HCT116 (cell line): ENCODE data around the gene LIN9. TPM values are rescaled to one million over a fixed set of nuclear protein-coding genes. Genes with fewer than 3 reads are reported as not detected.

Experiments used
- ATAC-seq: fragments of 200-7000 bp; cut with Tn5 transposase; 2 replicates; pipeline ENCODE4 v1.9.1; 2020; ENCODE audit warnings: mild to moderate bottlenecking, moderate library complexity
- BruUV-seq: library from RNA; stranded (reverse); fragments of 400-500 nt; replicated peaks from 2 replicates; lab custom pipeline; 2021; lab: Mats Ljungman, UMichigan
- CTCF ChIA-PET: fragments of 300-600 bp; sonication (Branson Sonifier 250); formaldehyde crosslinking; loops from one replicate; lab custom pipeline; 2021; ENCODE audit warnings: antibody characterized with exemption; lab: Charles Lee
- POLR2A ChIA-PET: fragments of 300-600, 350-600 bp; sonication (Branson Sonifier 250); formaldehyde crosslinking; loops from one replicate; lab custom pipeline; 2021; ENCODE audit warnings: antibody characterized with exemption; lab: Charles Lee
- RAD21 ChIA-PET, 2 experiments: fragments of 300-600 bp; sonication (Branson Sonifier 250); formaldehyde crosslinking; loops; one replicate each; lab custom pipeline; 2023; ENCODE audit warnings: low total read pairs in 2 of 2; ENCODE audit not compliant: uncharacterized antibody in 2 of 2, unreplicated experiment in 2 of 2, low non-redundant PET in 1 of 2; lab: Charles Lee
- DNase-seq: peaks from one replicate; pipeline ENCODE4 v3.0.0-alpha.2; 2010; ENCODE audit warnings: low read depth, low spot score
- H2AFZ ChIP-seq: fragments of 200-600 bp; shearing (Covaris generic), sonication (generic); 2 replicates; pipeline ENCODE4 v1.6.1; 2017; ENCODE audit warnings: low read depth, mixed run types, mixed read lengths, antibody characterized with exemption, low read length; ENCODE audit not compliant: poor library complexity, severe bottlenecking
- H3K27ac ChIP-seq: 2 replicates; pipeline ENCODE4 v1.5.1; 2012; ENCODE audit warnings: low read depth, low read length
- H3K27me3 ChIP-seq: fragments of 200-600 bp; sonication (generic); 2 replicates; pipeline ENCODE4 v1.6.1; 2016; ENCODE audit warnings: mixed run types, low read length, mixed read lengths; ENCODE audit not compliant: insufficient read depth
- H3K36me3 ChIP-seq, 2 experiments: fragments of 200-500 bp in 1 of 2; fragments of 200-600 bp in 1 of 2; sonication (Bioruptor generic) in 1 of 2; sonication (generic) in 1 of 2; 2 replicates each; pipeline versions ENCODE4 v1.5.1 to v1.6.1; 2014 to 2016; ENCODE audit warnings: low read length in 2 of 2, inconsistent platforms in 1 of 2, mixed read lengths in 1 of 2, mixed run types in 1 of 2; ENCODE audit not compliant: insufficient read depth in 2 of 2, control insufficient read depth in 1 of 2
- H3K4me1 ChIP-seq, 2 experiments: fragments of 200-600 bp in 1 of 2; sonication (generic) in 1 of 2; 2 replicates each; pipeline versions ENCODE4 v1.5.1 to v1.6.1; 2012 to 2017; ENCODE audit warnings: low read length in 2 of 2, inconsistent platforms in 1 of 2, mild to moderate bottlenecking in 1 of 2, mixed read lengths in 1 of 2, mixed run types in 1 of 2, moderate library complexity in 1 of 2; ENCODE audit not compliant: insufficient read depth in 2 of 2, control insufficient read depth in 1 of 2
- H3K4me2 ChIP-seq: fragments of 200-600 bp; sonication (generic); 2 replicates; pipeline ENCODE4 v1.6.1; 2017; ENCODE audit warnings: mixed run types, low read length, mixed read lengths
- H3K4me3 ChIP-seq, 2 experiments: fragments of 200-600 bp in 1 of 2; sonication (generic) in 1 of 2; replicated peaks in 1 of 2; 2 replicates each; pipeline ENCODE4 v1.5.1; 2011 to 2016; ENCODE audit warnings: low read length in 2 of 2, control low read depth in 1 of 2, low read depth in 1 of 2, mild to moderate bottlenecking in 1 of 2, mixed read lengths in 1 of 2, mixed run types in 1 of 2
- H3K79me2 ChIP-seq: fragments of 200-600 bp; sonication (generic); 2 replicates; pipeline ENCODE4 v1.6.1; 2017; ENCODE audit warnings: mild to moderate bottlenecking, mixed run types, low read length, moderate library complexity, mixed read lengths; ENCODE audit not compliant: insufficient read depth
- H3K9ac ChIP-seq: fragments of 200-600 bp; sonication (generic); 2 replicates; pipeline ENCODE4 v1.6.1; 2016; ENCODE audit warnings: low read length, mixed read lengths
- H3K9me2 ChIP-seq: fragments of 200-600 bp; sonication (generic), shearing (Covaris generic); 2 replicates; pipeline ENCODE4 v1.6.1; 2017; ENCODE audit warnings: mixed run types, mild to moderate bottlenecking, moderate library complexity; ENCODE audit not compliant: insufficient read depth
- H3K9me3 ChIP-seq, 2 experiments: fragments of 200-500 bp in 1 of 2; fragments of 200-600 bp in 1 of 2; sonication (Bioruptor generic) in 1 of 2; sonication (generic) in 1 of 2; 2 replicates each; pipeline ENCODE4 v1.6.1; 2014 to 2017; ENCODE audit warnings: low read length in 2 of 2, mixed read lengths in 2 of 2, inconsistent platforms in 1 of 2, low read depth in 1 of 2, mild to moderate bottlenecking in 1 of 2, mixed run types in 1 of 2, moderate library complexity in 1 of 2; ENCODE audit not compliant: control insufficient read depth in 1 of 2, insufficient read depth in 1 of 2
- H4K20me1 ChIP-seq: fragments of 200-600 bp; sonication (generic), shearing (Covaris generic); 2 replicates; pipeline ENCODE4 v1.6.1; 2017; ENCODE audit warnings: mixed run types, mild to moderate bottlenecking, moderate library complexity; ENCODE audit not compliant: insufficient read depth
- CBX3 ChIP-seq: IDR thresholded peaks from 2 replicates; pipeline ENCODE4 v1.6.1; 2012; ENCODE audit warnings: low read depth
- CTCF ChIP-seq, 3 experiments: fragments of 200-600 bp in 1 of 3; sonication (generic) in 1 of 3; IDR thresholded peaks in 2 of 3; conservative IDR thresholded peaks in 1 of 3; 2 replicates each; pipeline ENCODE4 v1.5.1; 2012 to 2017; ENCODE audit warnings: low read depth in 2 of 3, low read length in 2 of 3, antibody characterized with exemption in 1 of 3, borderline replicate concordance in 1 of 3, control low read depth in 1 of 3, mild to moderate bottlenecking in 1 of 3, mixed read lengths in 1 of 3, mixed run types in 1 of 3, moderate library complexity in 1 of 3; ENCODE audit not compliant: insufficient read depth in 1 of 3
- EGR1 ChIP-seq: IDR thresholded peaks from 2 replicates; pipeline ENCODE4 v1.6.1; 2012; ENCODE audit warnings: low read depth
- ELF1 ChIP-seq: IDR thresholded peaks from 2 replicates; pipeline ENCODE4 v1.6.1; 2012; ENCODE audit warnings: low read depth, borderline replicate concordance
- EZH2 ChIP-seq: fragments of 200-600 bp; sonication (generic); IDR thresholded peaks from 2 replicates; pipeline ENCODE4 v1.6.1; 2017; ENCODE audit warnings: antibody characterized with exemption, mixed run types
- EZH2phosphoT487 ChIP-seq: fragments of 200-600 bp; IDR thresholded peaks from 2 replicates; pipeline ENCODE4 v1.6.1; 2018; ENCODE audit warnings: antibody characterized with exemption, borderline replicate concordance
- FOSL1 ChIP-seq: IDR thresholded peaks from 2 replicates; pipeline ENCODE4 v1.6.1; 2012; ENCODE audit warnings: low read depth
- POLR2A ChIP-seq: IDR thresholded peaks from 2 replicates; pipeline ENCODE4 v1.7.0; 2011; ENCODE audit warnings: borderline replicate concordance; ENCODE audit not compliant: insufficient read depth, insufficient read length; ENCODE audit errors: extremely low read depth
- POLR2AphosphoS5 ChIP-seq: IDR thresholded peaks from 2 replicates; pipeline ENCODE4 v1.6.1; 2011; ENCODE audit warnings: mild to moderate bottlenecking, low read depth, low read length, moderate library complexity
- RAD21 ChIP-seq: IDR thresholded peaks from 2 replicates; pipeline ENCODE4 v1.6.1; 2012; ENCODE audit warnings: low read depth, mild to moderate bottlenecking
- SIN3A ChIP-seq: IDR thresholded peaks from 2 replicates; pipeline ENCODE4 v1.6.1; 2012; ENCODE audit warnings: low read depth
- SP1 ChIP-seq: IDR thresholded peaks from 2 replicates; pipeline ENCODE4 v1.6.1; 2012; ENCODE audit warnings: low read depth
- SRF ChIP-seq: IDR thresholded peaks from 2 replicates; pipeline ENCODE4 v1.6.1; 2012; ENCODE audit warnings: low read depth
- ZBTB33 ChIP-seq: IDR thresholded peaks from 2 replicates; pipeline ENCODE4 v1.6.1; 2011; ENCODE audit warnings: mild to moderate bottlenecking, low read length, moderate library complexity; ENCODE audit not compliant: insufficient replicate concordance; ENCODE audit errors: extremely low read depth
- ZFX ChIP-seq: fragments of 450-650 bp; IDR thresholded peaks from 2 replicates; pipeline ENCODE4 v1.6.1; 2017
- intact Hi-C: fragments of 100-400 bp; cut with micrococcal nuclease; formaldehyde crosslinking; loops from 2 replicates; pipeline ENCODE4 v1.10.0; 2022
- total RNA-seq: library from RNA; stranded (reverse); gene quantifications from one replicate; pipeline ENCODE4 v1.2.1, GENCODE V29; 2021; ENCODE audit not compliant: unreplicated experiment
- TF ChIP-seq, protein P1 (sequence below): IDR thresholded peaks from 2 replicates; pipeline ENCODE4 v1.6.1; 2012
- TF ChIP-seq, protein P2 (sequence below): IDR thresholded peaks from 2 replicates; pipeline ENCODE4 v1.6.1; 2012
- TF ChIP-seq, protein P3 (sequence below): IDR thresholded peaks from 2 replicates; pipeline ENCODE4 v1.6.1; 2012; ENCODE audit warnings: low read depth

Gene LIN9
- total RNA-seq, 1 experiment from 2014 or later = 9.3 TPM

DNA sequence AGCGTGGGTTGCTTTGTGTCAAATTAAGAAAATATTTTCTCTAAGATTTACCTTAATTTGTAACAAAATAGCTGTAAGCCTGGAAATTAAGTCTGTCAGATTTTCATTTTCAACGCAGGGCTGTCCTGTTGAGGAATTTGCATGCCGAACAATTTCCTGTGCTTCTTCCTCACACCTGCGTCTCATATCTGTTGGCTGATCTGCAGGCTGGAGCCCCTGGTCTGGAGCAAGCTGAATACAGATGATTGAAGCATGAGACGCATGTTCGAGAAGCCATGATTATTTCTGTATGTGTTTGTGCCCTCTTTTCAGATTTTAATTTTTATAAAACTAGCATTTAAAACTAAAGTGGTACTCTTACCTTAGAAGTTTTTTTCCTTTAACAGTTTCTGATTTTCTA lies 75.7 kb downstream of the LIN9 start (continued):
- TF ChIP-seq SRF = no peak
- no peak for TF ChIP-seq POLR2AphosphoS5
- no peak for TF ChIP-seq FOSL1
- TF ChIP-seq ELF1 = no peak

- no TSS peak for BruUV-seq
- Histone ChIP-seq H3K4me3 (no peak overlapping the region), H3K27me3 (no peaks in the 10 kb centered on the region), H4K20me1 (no peaks in the 10 kb centered on the region), H3K36me3 (no peaks in the 10 kb centered on the region), H3K9ac (no peak overlapping the region), H3K9me3 (no peaks in the 10 kb centered on the region), H3K4me2 (no peak overlapping the region), H3K4me1 (no peaks in the 10 kb centered on the region), H2AFZ (no peak overlapping the region), H3K27ac (no peak overlapping the region), H3K79me2 (no peaks in the 10 kb centered on the region), H3K9me2 (no peaks in the 10 kb centered on the region)
- TF ChIP-seq, protein P1, sequence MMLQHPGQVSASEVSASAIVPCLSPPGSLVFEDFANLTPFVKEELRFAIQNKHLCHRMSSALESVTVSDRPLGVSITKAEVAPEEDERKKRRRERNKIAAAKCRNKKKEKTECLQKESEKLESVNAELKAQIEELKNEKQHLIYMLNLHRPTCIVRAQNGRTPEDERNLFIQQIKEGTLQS = no peak
- TF ChIP-seq ZFX = no peak
- TF ChIP-seq ZBTB33 = no peak
- TF ChIP-seq, protein P2, sequence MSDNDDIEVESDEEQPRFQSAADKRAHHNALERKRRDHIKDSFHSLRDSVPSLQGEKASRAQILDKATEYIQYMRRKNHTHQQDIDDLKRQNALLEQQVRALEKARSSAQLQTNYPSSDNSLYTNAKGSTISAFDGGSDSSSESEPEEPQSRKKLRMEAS = no peak
- TF ChIP-seq SP1 = no peak
- TF ChIP-seq SIN3A = no peak
- no peak for TF ChIP-seq POLR2AphosphoS5
- no peak for TF ChIP-seq FOSL1
- no peak for TF ChIP-seq POLR2A
- no peak for TF ChIP-seq RAD21
- TF ChIP-seq, protein P3, sequence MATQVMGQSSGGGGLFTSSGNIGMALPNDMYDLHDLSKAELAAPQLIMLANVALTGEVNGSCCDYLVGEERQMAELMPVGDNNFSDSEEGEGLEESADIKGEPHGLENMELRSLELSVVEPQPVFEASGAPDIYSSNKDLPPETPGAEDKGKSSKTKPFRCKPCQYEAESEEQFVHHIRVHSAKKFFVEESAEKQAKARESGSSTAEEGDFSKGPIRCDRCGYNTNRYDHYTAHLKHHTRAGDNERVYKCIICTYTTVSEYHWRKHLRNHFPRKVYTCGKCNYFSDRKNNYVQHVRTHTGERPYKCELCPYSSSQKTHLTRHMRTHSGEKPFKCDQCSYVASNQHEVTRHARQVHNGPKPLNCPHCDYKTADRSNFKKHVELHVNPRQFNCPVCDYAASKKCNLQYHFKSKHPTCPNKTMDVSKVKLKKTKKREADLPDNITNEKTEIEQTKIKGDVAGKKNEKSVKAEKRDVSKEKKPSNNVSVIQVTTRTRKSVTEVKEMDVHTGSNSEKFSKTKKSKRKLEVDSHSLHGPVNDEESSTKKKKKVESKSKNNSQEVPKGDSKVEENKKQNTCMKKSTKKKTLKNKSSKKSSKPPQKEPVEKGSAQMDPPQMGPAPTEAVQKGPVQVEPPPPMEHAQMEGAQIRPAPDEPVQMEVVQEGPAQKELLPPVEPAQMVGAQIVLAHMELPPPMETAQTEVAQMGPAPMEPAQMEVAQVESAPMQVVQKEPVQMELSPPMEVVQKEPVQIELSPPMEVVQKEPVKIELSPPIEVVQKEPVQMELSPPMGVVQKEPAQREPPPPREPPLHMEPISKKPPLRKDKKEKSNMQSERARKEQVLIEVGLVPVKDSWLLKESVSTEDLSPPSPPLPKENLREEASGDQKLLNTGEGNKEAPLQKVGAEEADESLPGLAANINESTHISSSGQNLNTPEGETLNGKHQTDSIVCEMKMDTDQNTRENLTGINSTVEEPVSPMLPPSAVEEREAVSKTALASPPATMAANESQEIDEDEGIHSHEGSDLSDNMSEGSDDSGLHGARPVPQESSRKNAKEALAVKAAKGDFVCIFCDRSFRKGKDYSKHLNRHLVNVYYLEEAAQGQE = no peak
- no peak for TF ChIP-seq CTCF (IDR thresholded peaks at IDR 0.05 in 2 of 3, conservative IDR thresholded peaks at IDR 0.05 in 1 of 3; ENCODE audit: borderline replicate concordance in 1 of 3, insufficient read depth in 1 of 3, low read depth in 2 of 3, low read length in 2 of 3)
- TF ChIP-seq EZH2phosphoT487 = no peak
- no peak for TF ChIP-seq ELF1
- TF ChIP-seq EZH2 = no peak
- no peak for TF ChIP-seq CBX3
- no peak for TF ChIP-seq EGR1
- ChIA-PET CTCF (no interaction called here), POLR2A (no interaction called here), RAD21 (no interaction called here)
- intact Hi-C loops = no loop called here
- ATAC-seq = no peak
- DNase-seq = no peak
Measured at GRCh38 chr1:226226601-226227000, 82.4 kb downstream of the LIN9 start.
